Naive thymus-derived CD8-positive, alpha-beta T cell (primary cell): ENCODE measurements around the gene CCL1. TPM values are rescaled to one million over a fixed set of nuclear protein-coding genes. Genes with fewer than 3 reads are reported as not detected.
A peak's percentile ranks its signal among the peaks of the same experiment; 100 is the strongest.

Experiments used
- ATAC-seq, 2 donors: fragments of 150-1000 bp; cut with Tn5 transposase in 1 of 2; sonication (Bioruptor Pico), chemical (Tn5 transposase) in 1 of 2; 1 replicate in 1 of 2; 2 replicates in 1 of 2; pipeline ENCODE4 v1.10.0; 2021; ENCODE audit warnings: mild to moderate bottlenecking in 2 of 2, moderate library complexity in 2 of 2
- POLR2A ChIA-PET: fragments of 350-600 bp; sonication (Branson Sonifier 250); formaldehyde crosslinking; loops from one replicate; lab custom pipeline; 2021; ENCODE audit warnings: antibody characterized with exemption; lab: Charles Lee
- DNase-seq, 10 donors: peaks; one replicate each; pipeline versions ENCODE4 v3.0.0 to v3.0.0-alpha.2; 2020 to 2022
- H3K27ac Mint-ChIP-seq, 10 donors: one replicate each; pipeline ENCODE4 v1.8.0; 2020 to 2022; ENCODE audit warnings: mild to moderate bottlenecking in 10 of 10, mixed read lengths in 10 of 10, moderate library complexity in 4 of 10, inconsistent platforms in 1 of 10
- H3K27me3 Mint-ChIP-seq, 5 donors: one replicate each; pipeline ENCODE4 v1.8.0; 2021 to 2022; ENCODE audit warnings: mixed read lengths in 5 of 5
- H3K36me3 Mint-ChIP-seq, 3 donors: one replicate each; pipeline ENCODE4 v1.8.0; 2020 to 2022; ENCODE audit warnings: mixed read lengths in 3 of 3, mild to moderate bottlenecking in 2 of 3, inconsistent platforms in 1 of 3
- H3K4me1 Mint-ChIP-seq, 4 donors: one replicate each; pipeline ENCODE4 v1.8.0; 2021 to 2022; ENCODE audit warnings: mixed read lengths in 4 of 4
- H3K4me3 Mint-ChIP-seq, 10 donors: one replicate each; pipeline ENCODE4 v1.8.0; 2020 to 2022; ENCODE audit warnings: mild to moderate bottlenecking in 10 of 10, mixed read lengths in 10 of 10, moderate library complexity in 6 of 10, inconsistent platforms in 1 of 10
- H3K9me3 Mint-ChIP-seq, 9 donors: one replicate each; pipeline ENCODE4 v1.8.0; 2020 to 2022; ENCODE audit warnings: mixed read lengths in 9 of 9, mild to moderate bottlenecking in 3 of 9, inconsistent platforms in 1 of 9, moderate library complexity in 1 of 9
- polyA plus RNA-seq, 3 donors: library from polyadenylated mRNA; unstranded; fragments of 300-500 nt; fragmentation: Illumina TruSeq; gene quantifications; one replicate each; pipeline ENCODE4 v1.2.3, GENCODE V29; 2021
- total RNA-seq, 8 experiments: library from RNA in 2 of 8; stranded (reverse) in 2 of 8; gene quantifications; one replicate each; pipeline ENCODE4 v1.2.3 and lab custom pipeline; 2021 to 2026

CCL1 gene
- total and polyA plus RNA-seq, 5 experiments from 2014 or later: not detected

- Mint-ChIP-seq H3K27ac (no peak overlapping the region), H3K27me3 (peaks cover 5 to 16% (median 9%) of the 10 kb centered on the region in 5 donors), H3K9me3 (no peaks in the 10 kb centered on the region), H3K4me1 (peaks cover under 1 to 13% (median 3%) of the 10 kb centered on the region in 4 donors), H3K4me3 (no peak overlapping the region), H3K36me3 (no peaks in the 10 kb centered on the region)
- POLR2A ChIA-PET: no interaction called here
- no peak for ATAC-seq
- DNase-seq: peak in 1 of 10 donors; percentile 26
These were observed 14.2 kb upstream of the CCL1 start for GRCh38 chr17:34377078-34377823.

DNA sequence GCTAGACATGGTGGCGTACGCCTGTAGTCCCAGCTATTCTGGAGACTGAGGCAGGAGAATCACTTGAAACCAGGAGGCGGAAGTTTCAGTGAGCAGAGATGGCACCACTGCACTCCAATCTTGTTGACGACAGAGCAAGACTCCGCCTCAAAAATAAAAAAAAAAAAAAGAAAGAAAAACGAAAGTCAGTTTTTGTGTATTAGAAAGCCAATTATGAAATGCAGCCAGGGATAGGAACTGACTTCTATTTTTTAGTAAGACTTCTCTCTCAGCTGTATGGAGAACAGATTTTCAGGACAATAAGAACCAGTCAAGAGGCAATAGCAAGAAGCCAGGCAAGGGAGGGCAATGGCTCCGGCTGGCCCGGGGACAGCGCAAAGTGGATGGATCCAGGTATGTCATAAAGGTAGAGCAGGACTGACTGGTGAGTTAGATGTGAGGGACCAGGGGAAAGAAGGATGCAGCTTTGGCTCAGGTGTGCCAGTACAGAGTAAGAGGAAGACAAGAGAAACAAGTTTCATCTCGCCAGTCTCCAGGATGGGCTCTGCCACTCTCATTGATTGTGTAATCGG, 12.5 kb upstream of the CCL1 start:
- Mint-ChIP-seq H3K27me3 (peaks cover 5 to 20% (median 9%) of the 10 kb centered on the region in 5 donors), H3K36me3 (no peaks in the 10 kb centered on the region), H3K27ac (no peak overlapping the region), H3K9me3 (no peaks in the 10 kb centered on the region), H3K4me3 (no peak overlapping the region), H3K4me1 (peaks cover 0 to 20% (median 3%) of the 10 kb centered on the region in 4 donors)
- ATAC-seq (no peak), DNase-seq (peak in 1 of 10 donors; percentile 21)
- POLR2A ChIA-PET: no interaction called here

DNA sequence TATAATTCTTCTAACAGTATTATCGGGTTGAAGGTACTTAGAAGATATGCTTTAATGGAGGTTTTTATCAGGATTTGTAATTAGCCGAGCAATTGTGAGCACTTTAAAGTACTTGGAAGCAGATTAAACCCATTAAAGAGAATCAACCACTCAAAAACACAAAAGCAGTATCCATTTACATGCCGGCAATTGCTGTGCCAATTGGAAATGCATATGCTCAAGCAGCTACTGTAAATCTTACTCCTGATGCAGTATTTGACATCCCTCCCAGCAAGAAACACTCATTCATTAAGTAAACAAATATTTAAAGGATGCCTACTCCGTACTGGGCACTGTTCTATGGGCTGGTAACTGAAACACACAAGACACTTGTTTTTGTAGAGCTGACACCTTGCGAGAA, 11.4 kb upstream of the CCL1 start:
- DNase-seq (no peak), ATAC-seq (no peak)
- H3K27me3 Mint-ChIP-seq: peaks cover 1 to 20% (median 8%) of the 10 kb centered on the region in 5 donors
- H3K36me3 Mint-ChIP-seq: no peaks in the 10 kb centered on the region
- peaks cover 0 to 20% (median 3%) of the 10 kb centered on the region in 4 donors for H3K4me1 Mint-ChIP-seq
- POLR2A ChIA-PET: no interaction called here
- H3K4me3 Mint-ChIP-seq: no peak overlapping the region
- H3K9me3 Mint-ChIP-seq: no peaks in the 10 kb centered on the region
- no peak overlapping the region for H3K27ac Mint-ChIP-seq

DNA sequence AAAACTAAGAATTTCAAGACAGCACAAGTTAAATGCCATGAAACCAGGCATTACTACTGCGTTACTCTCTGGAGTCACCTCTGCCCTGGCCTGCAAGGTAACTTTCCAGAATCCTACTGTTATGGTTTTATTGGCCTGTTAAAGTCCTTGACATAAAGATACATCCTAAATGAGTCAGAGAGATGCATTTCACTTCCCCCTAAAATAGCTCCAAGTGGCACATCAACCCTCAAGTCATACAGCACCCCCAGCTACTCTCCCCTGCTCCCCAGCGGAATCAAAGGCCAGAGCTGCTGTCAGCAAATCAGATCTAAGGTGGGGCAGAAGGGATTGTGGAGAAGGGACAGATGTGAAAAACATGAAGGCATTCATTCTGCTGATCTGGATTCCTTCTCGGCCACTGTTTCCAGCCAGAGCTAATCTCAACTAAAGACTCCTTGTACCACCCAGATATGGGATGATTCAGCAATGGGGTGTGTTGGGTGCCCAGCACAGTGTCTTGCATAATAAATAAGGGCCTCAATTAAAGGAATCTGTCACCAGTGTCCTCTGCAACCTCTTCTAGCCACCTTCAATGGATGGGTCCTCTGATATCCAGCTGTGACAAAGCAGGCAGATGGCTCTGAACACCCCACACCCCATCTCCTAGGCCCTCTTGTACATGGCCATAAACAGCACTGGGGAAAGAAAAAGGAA, 8.5 kb upstream of the CCL1 start:
- POLR2A ChIA-PET: no interaction called here

GRCh38 chr17:34370997-34371395, 8.0 kb upstream of the CCL1 start:
- H3K27ac Mint-ChIP-seq: peak overlapping the region in 1 of 10 donors; percentile 13
- H3K36me3 Mint-ChIP-seq: no peaks in the 10 kb centered on the region
- peaks cover 1 to 11% (median 5%) of the 10 kb centered on the region in 5 donors for H3K27me3 Mint-ChIP-seq
- no peak overlapping the region for H3K4me3 Mint-ChIP-seq
- H3K4me1 Mint-ChIP-seq: peaks cover 0 to 14% (median 2%) of the 10 kb centered on the region in 4 donors
- POLR2A ChIA-PET: no interaction called here
- ATAC-seq: no peak
- DNase-seq: peak in 1 of 10 donors; percentile 24
- H3K9me3 Mint-ChIP-seq: no peaks in the 10 kb centered on the region

More for the DNA sequence above, 8.5 kb upstream of the CCL1 start:
- peaks cover 1 to 12% (median 5%) of the 10 kb centered on the region in 5 donors for H3K27me3 Mint-ChIP-seq
- no peak overlapping the region for H3K27ac Mint-ChIP-seq
- ATAC-seq: no peak
- no peaks in the 10 kb centered on the region for H3K36me3 Mint-ChIP-seq
- no peak for DNase-seq
- no peaks in the 10 kb centered on the region for H3K9me3 Mint-ChIP-seq
- peaks cover 0 to 9% (median under 1%) of the 10 kb centered on the region in 4 donors for H3K4me1 Mint-ChIP-seq
- H3K4me3 Mint-ChIP-seq: no peak overlapping the region

- Mint-ChIP-seq H3K4me1 (peaks cover 3 to 17% (median 6%) of the 10 kb centered on the region in 4 donors), H3K27ac (no peak overlapping the region), H3K9me3 (no peaks in the 10 kb centered on the region), H3K36me3 (no peaks in the 10 kb centered on the region), H3K27me3 (peaks cover 4 to 9% (median 6%) of the 10 kb centered on the region in 5 donors), H3K4me3 (no peak overlapping the region)
- POLR2A ChIA-PET: no interaction called here
- DNase-seq: peak in 1 of 10 donors; percentile 23
- no peak for ATAC-seq
These were observed 7.5 kb upstream of the CCL1 start for GRCh38 chr17:34370376-34370996.

DNA sequence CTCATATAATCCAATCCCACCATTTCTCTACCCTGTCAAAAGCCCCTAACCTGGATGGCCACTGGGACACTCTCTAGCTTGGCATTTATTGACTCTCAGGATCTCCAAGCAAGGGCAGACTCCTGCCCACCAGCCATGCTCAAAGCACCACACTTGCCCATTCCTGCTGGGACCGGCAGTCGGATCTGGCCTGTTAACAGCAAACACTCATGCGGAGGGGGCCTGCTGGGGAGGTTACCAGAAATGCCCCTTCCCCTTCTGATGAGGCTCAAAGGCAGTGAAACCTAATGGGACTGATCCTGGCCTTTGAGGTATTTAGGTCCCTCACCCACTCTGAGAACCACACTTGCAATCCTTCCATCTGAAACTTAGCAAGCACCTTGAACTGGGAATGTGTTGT, 6.5 kb upstream of the CCL1 start:
- H3K4me1 Mint-ChIP-seq: peaks cover 5 to 22% (median 13%) of the 10 kb centered on the region in 4 donors
- no peak overlapping the region for H3K27ac Mint-ChIP-seq
- POLR2A ChIA-PET: interaction anchor here (0.7 kb wide), 1 partner anchor 18 kb away, joined by 3 read pairs; no protein-coding TSS in a partner anchor
- no peak overlapping the region for H3K4me3 Mint-ChIP-seq
- no peaks in the 10 kb centered on the region for H3K9me3 Mint-ChIP-seq
- ATAC-seq (no peak), DNase-seq (peak in 1 of 10 donors; percentile 16)
- no peaks in the 10 kb centered on the region for H3K36me3 Mint-ChIP-seq
- H3K27me3 Mint-ChIP-seq: peaks cover 2 to 8% (median 4%) of the 10 kb centered on the region in 5 donors

DNA sequence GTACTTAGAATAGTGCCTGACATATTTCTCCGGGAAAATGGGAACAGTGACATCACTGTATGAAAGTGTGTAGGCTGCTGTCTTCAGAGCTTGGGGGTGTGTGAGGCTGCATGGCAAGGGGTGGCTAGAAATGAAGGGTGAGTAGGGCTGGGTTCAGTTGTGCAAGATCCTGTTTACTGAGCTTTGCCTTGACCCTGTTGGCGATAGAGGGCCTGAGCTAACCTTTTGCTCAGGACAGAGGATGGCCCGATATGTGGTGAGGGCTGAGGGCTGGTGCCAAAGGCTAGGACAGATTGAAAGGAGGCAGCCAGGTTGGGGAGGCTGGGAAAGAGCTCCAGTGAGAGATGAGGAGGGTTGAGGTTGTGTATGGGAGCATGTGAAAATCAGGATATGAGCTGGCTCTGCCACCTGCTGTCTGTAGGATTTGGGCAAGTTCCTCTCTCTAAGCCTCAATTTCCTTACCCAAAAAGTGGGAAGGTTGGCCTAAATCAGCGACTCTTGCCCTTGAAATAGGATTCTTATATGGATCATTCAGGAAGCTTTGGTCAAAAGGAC, 6.0 kb upstream of the CCL1 start:
- POLR2A ChIA-PET: interaction anchor here (0.7 kb wide), 1 partner anchor 19 kb away, joined by 3 read pairs; no protein-coding TSS in a partner anchor
- peak in 1 of 10 donors; percentile 14 for DNase-seq
- no peak overlapping the region for H3K27ac Mint-ChIP-seq
- H3K9me3 Mint-ChIP-seq: no peaks in the 10 kb centered on the region
- H3K4me1 Mint-ChIP-seq: peaks cover 5 to 22% (median 13%) of the 10 kb centered on the region in 4 donors
- peaks cover 2 to 8% (median 4%) of the 10 kb centered on the region in 5 donors for H3K27me3 Mint-ChIP-seq
- no peak for ATAC-seq
- H3K4me3 Mint-ChIP-seq: no peak overlapping the region
- no peaks in the 10 kb centered on the region for H3K36me3 Mint-ChIP-seq

DNA sequence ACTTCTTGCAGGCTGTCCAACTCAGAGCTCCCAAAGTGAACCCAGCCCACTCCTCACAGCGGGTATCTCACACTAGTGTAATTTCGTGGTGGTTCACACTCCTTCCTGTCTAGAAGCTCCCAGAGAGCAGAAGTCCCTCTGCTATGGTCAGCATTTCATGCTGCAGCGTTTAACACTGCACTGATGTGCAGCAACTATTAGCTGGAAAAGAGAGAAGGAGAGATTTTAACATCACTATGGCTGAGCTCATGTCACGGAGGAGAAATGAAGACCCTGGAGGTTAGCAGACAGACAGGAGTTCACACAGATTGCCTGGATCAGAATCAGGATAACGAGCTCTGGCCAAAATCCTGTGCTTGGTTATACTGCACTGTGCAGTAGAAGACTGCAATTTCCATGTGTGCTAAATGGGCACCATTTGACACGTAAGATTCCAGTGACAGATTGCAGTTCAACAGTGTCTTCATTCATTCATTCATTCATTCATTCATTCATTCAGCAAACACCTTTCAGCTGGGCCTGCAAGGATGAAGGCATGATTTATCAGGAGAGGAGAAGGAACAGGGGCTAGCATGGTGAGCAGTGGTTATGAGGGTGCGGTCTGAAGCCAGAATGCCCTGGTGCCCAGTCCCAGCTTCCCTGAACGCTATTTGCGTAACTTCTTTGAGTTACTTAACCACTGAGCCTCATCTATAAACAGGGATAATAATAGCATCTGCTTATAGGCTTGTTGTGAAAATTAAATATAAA, 5.3 kb upstream of the CCL1 start:
- POLR2A ChIA-PET: interaction anchor here (0.5 kb wide), 1 partner anchor 1430 kb away, joined by 5 read pairs; no protein-coding TSS in a partner anchor
- peaks cover 2 to 5% (median 4%) of the 10 kb centered on the region in 5 donors for H3K27me3 Mint-ChIP-seq
- DNase-seq: peak in 1 of 10 donors; percentile 34

DNA sequence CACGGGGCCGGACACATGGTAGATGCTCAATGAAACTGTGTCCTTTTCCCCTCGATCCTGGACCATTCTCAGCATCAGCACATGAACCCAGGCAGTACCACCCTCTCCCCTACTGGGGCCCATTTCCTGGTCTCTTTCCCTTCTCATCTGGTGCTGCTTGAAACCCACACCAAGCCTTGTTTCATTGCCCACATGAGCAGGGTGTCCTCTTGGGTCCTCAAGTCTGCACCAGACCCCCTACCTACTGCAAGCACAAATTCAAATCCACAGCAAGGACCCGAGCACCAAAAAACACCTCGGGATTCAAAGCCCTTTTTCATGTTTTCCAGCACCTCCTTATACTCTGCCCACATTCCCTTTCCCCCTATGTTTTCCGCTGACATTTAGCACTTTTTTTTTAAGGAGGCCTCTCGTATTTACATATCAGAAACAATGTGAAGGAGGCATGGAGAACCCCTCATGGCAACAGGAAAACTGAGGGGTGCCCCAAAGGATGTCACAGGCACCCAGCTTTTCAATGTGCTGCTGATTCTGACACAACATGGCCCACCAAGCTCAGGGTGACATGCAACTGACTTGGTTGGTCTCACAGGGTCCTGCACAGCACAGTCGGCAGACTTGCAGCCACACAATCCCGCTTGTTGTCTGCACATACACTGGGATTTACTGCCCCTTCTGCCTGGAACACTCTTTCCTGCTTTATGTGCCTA, 4.6 kb upstream of the CCL1 start:
- H3K27ac Mint-ChIP-seq: no peak overlapping the region
- H3K27me3 Mint-ChIP-seq: peaks cover 0 to 9% (median 4%) of the 10 kb centered on the region in 5 donors
- H3K4me3 Mint-ChIP-seq: no peak overlapping the region
- no peaks in the 10 kb centered on the region for H3K9me3 Mint-ChIP-seq
- ATAC-seq: no peak
- peak in 1 of 10 donors; percentile 35 for DNase-seq
- H3K4me1 Mint-ChIP-seq: peaks cover 5 to 22% (median 13%) of the 10 kb centered on the region in 4 donors
- no peaks in the 10 kb centered on the region for H3K36me3 Mint-ChIP-seq
- POLR2A ChIA-PET: no interaction called here

More for the DNA sequence above, 5.3 kb upstream of the CCL1 start:
- Mint-ChIP-seq H3K9me3 (no peaks in the 10 kb centered on the region), H3K4me3 (no peak overlapping the region), H3K4me1 (peaks cover 5 to 22% (median 13%) of the 10 kb centered on the region in 4 donors), H3K36me3 (no peaks in the 10 kb centered on the region), H3K27ac (no peak overlapping the region)
- ATAC-seq: no peak

DNA sequence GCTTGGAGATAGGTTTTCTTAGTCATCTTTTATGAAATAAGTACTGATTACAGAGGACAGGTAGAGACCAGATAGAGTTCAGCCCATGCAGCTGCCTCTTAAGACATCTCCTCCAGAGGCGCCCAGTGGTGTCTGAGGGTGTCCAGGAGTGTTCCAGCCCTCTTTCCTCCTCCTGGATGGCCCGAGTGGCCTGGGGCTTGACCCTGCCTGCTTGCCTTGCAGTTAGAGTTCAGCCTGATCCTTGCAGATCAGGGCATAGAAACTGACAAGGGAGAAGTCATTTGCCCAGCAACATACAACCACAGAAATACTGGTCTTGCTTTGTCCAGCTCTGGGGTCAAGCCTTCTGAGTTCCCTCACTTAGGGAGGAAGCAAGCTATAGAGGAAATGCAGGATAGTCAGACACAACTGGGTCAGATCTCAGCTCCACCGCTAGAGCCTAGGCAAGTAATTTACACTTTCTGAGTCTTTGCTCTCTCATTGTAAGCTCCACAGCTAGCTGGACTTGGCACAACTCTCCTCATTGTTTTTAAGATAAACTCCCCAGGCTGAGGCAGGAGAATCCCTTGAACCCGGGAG, 3.6 kb upstream of the CCL1 start:
- peaks cover 0 to 13% (median 4%) of the 10 kb centered on the region in 5 donors for H3K27me3 Mint-ChIP-seq
- no peaks in the 10 kb centered on the region for H3K9me3 Mint-ChIP-seq
- DNase-seq (no peak), ATAC-seq (no peak)
- peaks cover 5 to 22% (median 14%) of the 10 kb centered on the region in 4 donors for H3K4me1 Mint-ChIP-seq
- H3K36me3 Mint-ChIP-seq: no peaks in the 10 kb centered on the region
- no peak overlapping the region for H3K4me3 Mint-ChIP-seq
- POLR2A ChIA-PET: no interaction called here
- H3K27ac Mint-ChIP-seq: no peak overlapping the region
